ENCODE results near the gene TMEFF2.
A peak's percentile ranks its signal among the peaks of the same experiment; 100 is the strongest.

The TMEFF2 gene

DNA sequence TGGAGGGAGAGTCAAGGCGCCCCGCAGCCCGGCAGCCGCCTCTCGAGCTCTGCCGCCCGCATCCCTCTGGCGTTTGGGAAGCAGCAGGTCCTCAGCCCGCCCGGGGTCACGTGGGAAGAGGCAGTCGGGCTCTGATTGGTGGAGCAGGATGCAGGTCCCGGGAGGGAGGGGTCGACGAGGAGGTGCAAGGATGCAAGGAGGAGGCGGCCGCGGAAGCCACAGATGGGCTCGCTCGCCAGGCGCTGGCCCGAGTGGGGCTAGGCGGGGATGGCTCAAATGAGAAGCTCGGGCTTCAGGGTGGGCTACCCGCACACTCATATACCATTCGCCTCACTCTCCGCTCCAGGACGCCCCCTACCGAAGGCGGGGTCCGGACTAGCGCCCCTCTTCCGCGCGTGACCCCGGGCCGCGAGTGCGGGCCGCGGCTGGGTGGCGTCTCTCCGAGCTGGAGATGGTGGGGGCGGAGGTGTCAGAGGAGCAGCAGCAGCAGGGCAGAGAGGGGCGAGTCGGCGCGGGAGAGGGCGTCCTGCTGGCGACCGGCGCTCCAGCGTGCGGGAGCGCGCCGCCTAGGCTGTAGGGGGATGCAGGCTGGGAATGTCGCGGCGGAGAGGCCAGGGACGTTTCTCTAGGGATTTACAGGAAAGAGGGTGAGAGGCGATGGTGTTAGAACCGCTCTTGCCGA, at the start of gene TMEFF2:
TSS of gene TMEFF2 (minus strand) at position 68 of the 682 bp plus-strand sequence. CDS start 409 bp downstream, outside the sequence.
- peak; percentile 96 for DNase-seq (ENCODE audit: low spot score)

DNA sequence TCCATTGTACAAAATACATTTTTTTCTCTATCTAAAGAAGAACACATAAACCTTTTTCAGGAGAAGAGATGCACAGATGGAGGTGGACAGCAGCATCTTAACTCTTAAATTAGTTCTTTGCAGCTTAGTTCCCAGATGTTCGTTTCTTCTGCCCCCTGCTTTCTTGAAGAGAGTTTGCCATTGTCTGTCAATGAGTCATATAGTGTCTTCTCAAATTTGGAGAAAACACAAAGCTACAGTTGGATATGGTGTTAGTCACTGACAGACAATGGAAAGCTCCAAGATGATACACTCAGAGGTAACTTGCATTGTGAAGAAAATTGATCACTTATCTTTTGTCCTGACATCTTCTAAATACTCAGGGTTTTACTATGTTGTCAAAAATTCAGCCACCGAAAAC, 48.8 kb upstream of the TMEFF2 start:
- no peak for DNase-seq (ENCODE audit: low spot score)

- no peak for DNase-seq (ENCODE audit: low spot score)
Measured at GRCh38 chr2:192236136-192236535, 41.4 kb upstream of the TMEFF2 start.

DNA sequence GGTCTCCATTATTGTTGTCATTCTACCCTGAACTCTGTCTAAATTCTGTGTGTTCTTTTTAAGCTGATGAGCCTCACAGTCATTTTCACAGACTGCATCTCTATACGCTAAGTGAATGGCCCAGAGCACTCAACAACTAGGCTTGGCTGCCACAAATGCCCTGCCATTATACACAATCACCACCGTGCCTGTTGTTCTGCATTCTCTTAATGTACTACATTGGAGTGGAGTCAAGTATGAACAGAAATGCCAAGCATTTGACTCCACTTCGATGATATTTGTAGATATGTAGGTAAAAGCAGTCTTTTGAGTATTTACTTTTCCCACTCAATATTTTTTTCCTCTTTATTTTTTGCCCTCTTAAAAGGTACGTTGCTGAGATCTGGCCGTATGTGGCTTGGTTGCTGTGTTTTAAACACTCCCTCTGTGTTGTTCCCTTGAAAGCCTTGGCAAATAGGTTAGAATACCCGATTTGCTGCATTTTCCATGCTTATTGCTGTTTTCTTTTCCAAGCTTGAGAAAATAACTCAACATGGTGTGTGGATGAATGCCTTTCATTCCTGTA, 36.2 kb upstream of the TMEFF2 start:
- DNase-seq (ENCODE audit: low spot score) = no peak

DNA sequence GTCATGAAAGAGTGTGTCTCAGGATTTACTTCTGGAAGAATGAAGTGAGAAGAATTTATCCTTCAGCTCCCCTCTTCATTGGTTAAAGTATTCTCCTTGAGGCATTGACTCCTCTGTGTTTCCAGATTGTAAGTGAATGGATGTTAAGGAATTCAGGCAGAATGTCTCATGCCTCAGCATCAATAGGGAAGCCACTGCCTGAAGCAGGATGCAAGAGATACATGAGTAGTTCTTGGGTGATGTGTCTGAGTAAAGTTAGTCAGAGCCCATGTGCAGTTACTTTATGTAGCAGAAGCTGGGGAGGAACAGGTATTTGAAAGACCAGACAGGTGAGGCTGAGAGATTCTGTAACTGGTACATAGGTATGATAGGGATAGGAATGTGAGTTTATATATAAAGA, 34.0 kb upstream of the TMEFF2 start:
- DNase-seq (ENCODE audit: low spot score) = no peak

DNA sequence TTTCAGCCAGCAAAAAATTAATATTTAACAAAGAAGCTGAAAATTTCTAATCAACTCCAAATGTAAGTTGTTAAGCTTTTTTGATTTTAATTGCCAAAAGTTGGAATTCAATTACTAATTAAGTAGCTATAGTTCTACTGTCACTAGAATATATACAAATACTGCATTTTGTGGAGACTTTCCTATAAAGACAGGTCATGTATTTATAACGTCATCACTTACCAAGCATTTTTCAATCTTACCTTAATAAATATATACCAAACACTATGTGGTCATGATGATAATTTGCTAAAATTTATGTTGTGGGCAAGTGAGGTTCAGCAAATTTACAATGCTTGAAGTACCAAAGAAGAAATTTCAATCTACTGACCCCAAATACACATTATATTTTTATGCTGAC, 24.2 kb upstream of the TMEFF2 start:
- DNase-seq (ENCODE audit: low spot score) = no peak

- no peak for DNase-seq (ENCODE audit: low spot score)
Measured at GRCh38 chr2:192218377-192218776, 23.6 kb upstream of the TMEFF2 start.

GRCh38 chr2:192216336-192216735, 21.6 kb upstream of the TMEFF2 start:
- no peak for DNase-seq (ENCODE audit: low spot score)

DNA sequence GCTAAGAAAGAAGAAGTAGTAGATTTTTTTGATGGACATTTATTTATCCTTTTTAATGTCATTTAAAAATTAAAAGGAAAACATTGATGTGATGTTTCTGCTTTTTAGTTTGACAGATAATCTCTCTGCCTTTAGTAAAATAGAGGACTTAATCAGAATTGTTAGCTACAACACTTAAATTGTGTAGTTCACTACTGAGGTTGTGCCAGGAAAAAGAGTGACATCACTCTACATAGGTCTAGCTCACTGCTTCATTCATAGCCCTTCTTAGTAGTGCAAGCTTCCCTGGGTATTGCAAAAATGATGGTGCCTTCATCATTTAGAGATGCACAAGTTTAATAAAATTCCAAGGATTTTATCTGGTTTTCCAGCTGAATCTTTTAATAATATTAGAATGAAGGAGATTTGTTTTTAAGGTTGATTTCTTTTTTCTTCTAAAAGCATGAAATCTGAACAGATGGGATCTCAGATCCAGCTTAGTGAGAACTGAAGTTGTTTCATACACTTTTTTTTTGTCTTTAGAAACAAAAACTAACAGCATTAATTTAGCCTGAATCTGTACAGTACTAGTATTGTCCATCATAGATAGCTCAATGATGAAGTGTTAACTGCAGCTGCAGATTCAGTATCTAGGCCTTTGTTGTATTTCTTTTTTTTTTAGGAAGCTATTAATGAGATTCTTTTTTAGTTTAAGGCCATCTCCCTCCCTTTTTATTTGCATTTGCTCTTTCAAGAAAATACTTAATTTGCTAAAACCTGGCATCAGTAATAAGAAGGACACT, 20.6 kb upstream of the TMEFF2 start:
- DNase-seq (ENCODE audit: low spot score) = no peak

DNA sequence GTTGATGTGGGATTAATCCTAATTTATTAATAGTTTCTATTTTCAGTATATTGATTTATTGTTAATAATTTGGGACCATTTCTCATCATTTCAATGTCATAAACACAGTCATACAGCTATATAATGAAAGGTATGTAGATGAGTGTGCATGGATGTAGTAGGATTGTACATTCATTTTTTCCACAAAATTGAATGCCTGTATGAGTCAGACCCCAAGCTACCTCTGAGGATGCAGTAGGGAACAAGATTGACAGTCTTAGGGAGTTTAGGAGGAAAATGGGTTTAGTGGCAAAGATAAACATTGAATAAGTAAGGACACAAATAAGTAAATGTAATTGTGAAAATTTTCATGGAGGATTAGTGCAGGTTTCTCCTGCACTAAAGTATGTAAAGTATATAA, 14.1 kb upstream of the TMEFF2 start:
- DNase-seq (ENCODE audit: low spot score) = no peak

DNA sequence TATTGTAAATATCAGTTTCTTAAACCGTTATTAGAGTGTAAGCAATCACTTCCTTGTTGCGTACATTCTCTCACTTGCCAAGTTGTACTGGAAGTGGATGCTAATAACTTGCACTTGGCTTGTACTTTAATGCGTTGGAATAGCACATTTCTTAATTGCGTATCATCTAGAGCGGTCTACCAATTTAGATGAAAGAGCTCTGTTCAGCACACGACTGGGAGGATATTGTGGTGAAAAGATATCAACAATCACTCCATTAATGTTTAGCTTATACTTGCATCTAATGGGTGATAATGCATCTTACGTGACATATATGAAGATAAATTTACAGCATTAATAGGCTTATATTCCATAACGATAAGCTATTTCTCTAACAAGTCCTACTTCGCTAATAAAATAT, 11.7 kb upstream of the TMEFF2 start:
- DNase-seq (ENCODE audit: low spot score) = no peak

DNA sequence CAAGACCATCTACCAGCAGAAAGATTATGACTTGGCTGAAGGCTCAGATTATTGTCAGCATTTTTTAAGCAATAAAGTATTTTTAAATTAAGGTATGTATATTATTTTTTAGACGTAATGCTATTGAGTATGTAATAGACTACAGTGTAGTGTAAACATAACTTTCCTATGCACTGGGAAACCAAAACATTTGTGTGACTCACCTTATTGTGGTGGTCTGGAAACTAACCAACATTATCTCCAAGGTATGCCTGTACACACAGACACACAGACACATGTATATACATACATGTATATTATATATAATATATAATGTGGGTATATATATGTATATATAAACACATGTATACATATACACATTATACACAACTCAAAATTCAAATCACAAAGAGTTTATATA, 9.1 kb upstream of the TMEFF2 start:
- DNase-seq (ENCODE audit: low spot score) = no peak

DNA sequence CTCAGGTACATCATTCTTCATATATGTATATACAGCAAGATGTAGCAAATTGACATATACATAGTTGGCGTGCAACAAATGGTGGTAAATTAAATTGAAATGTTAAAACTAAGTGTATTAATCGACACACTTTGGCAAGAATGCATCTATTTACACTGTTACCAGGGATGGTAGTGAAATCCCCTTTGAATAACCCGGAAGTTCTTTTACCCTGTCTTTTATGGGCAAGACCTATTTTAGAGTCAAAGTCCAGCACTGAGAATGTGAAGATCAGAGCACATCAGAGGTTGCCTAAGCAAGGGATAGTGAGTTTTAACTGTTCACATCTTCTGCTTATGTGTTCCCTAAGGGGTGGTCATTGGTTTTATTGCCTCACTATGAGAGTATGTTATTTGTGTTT, 7.6 kb upstream of the TMEFF2 start:
- no peak for DNase-seq (ENCODE audit: low spot score)

GRCh38 chr2:192201116-192201515, 6.4 kb upstream of the TMEFF2 start:
- DNase-seq (ENCODE audit: low spot score) = no peak

- DNase-seq (ENCODE audit: low spot score) = no peak
Measured at GRCh38 chr2:192197357-192197756, 2.6 kb upstream of the TMEFF2 start.

GRCh38 chr2:192196421-192197194, 1.9 kb upstream of the TMEFF2 start:
- DNase-seq (ENCODE audit: low spot score) = no peak

DNA sequence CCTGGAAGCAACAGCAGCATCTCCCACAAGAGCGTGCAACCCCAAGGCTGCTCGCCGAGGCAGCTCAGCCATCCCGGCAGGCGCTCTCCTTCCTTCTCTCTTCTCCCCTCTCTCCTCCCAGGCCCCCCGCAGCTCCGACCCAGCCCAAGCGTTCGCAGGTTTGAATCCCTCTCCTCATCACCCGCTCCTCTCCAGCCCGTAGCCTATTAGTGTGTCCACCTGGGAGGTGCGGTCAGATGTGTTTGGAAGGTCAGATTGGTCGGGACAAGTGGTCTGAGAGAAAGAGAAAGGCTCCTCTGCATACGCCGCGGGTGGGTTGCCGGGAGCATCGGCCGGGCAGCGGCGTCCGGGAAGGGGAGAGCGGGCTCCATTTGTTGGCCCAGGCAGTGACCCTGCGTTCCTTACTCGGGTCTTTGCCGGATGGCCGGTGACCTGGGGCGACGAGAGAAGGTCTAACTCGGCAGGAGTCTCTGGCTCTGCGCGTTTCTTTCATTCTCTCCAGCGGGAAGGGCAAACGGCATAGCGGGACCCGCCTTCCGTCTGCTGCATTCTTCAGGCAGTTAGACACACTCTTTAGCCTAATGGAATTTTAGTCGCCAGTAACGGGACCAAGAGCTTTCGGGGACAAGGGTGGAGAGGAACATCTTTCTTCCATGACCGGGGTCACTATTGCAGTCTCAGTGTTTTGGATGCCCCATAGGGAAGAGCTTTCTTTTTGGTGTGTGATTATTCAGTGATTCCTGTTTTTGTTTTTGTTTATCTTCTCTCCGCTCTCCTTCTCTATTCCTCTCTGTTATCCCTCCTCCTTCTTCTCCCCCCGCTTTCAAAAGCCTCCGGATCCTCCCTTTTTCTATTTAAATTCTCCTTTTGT, 1.1 kb upstream of the TMEFF2 start:
- DNase-seq (ENCODE audit: low spot score) = peak; percentile 28

GRCh38 chr2:192194265-192194865, 368 bp downstream of the TMEFF2 start:
- no peak for DNase-seq (ENCODE audit: low spot score)

GRCh38 chr2:192190474-192190873, 4.3 kb downstream of the TMEFF2 start:
- peak; percentile 32 for DNase-seq (ENCODE audit: low spot score)

DNA sequence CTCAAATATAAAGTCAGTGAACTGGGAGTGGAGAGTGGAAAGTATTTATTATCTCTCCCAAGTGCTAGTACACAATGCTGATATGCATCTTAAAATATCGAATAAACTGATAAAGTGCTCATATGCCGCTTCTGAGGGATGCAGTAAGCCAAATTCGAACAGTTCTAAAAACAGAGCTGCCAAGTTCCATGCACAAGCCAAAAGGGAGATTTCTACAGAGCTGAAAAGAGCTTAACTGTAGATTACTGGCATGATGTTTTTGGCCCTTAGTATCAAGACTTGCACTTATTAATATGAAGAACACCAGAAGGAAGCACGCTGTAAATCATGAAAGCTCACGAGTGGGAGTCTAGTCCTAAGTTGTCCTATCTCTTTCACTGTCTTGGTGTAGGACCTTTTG, 7.9 kb downstream of the TMEFF2 start:
- DNase-seq (ENCODE audit: low spot score) = no peak

DNA sequence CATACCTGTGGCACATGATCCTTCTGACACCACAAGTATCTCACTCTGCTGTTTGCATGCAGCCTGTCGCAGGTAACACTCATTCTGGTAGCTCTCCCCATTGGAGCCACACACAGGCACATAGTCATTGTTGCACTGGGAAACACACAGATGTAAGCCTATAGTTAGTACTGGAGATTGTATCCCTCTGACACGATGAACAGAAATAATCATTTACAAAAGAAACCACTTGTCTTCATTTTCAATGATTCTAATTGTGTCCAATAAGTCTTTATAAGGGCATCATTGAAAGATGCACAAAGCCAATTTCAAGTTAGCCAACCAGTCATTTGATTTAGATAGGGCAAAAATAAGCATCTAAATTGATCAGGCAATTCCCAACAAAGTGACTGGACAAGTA, 10.4 kb downstream of the TMEFF2 start:
- no peak for DNase-seq (ENCODE audit: low spot score)

Measured in HuH-7 (cell line).